ENCODE data around the gene ZC3H18.

The ZC3H18 gene

GRCh38 chr16:88584676-88585075 is 14.5 kb downstream of the ZC3H18 start:
- DNase-seq = no peak

- peak; percentile 69 for DNase-seq
Measured at GRCh38 chr16:88585269-88585668, 15.1 kb downstream of the ZC3H18 start.

GRCh38 chr16:88585927-88586581 is 15.9 kb downstream of the ZC3H18 start:
- DNase-seq = no peak

GRCh38 chr16:88588148-88588547 is 17.9 kb downstream of the ZC3H18 start:
- no peak for DNase-seq

- no peak for DNase-seq
Measured at GRCh38 chr16:88588754-88589153, 18.6 kb downstream of the ZC3H18 start.

GRCh38 chr16:88589441-88589840 is 19.2 kb downstream of the ZC3H18 start:
- no peak for DNase-seq

GRCh38 chr16:88591577-88592021 is 21.4 kb downstream of the ZC3H18 start:
- no peak for DNase-seq

- no peak for DNase-seq
Measured at GRCh38 chr16:88593061-88593460, 22.9 kb downstream of the ZC3H18 start.

- DNase-seq = no peak
Measured at GRCh38 chr16:88593489-88593888, 23.3 kb downstream of the ZC3H18 start.

GRCh38 chr16:88593910-88594309 is 23.7 kb downstream of the ZC3H18 start:
- no peak for DNase-seq

GRCh38 chr16:88595101-88595500 is 24.9 kb downstream of the ZC3H18 start:
- no peak for DNase-seq

GRCh38 chr16:88595921-88596320 is 25.7 kb downstream of the ZC3H18 start:
- no peak for DNase-seq

GRCh38 chr16:88596483-88596882 is 26.3 kb downstream of the ZC3H18 start:
- DNase-seq = no peak

GRCh38 chr16:88597856-88598491 is 27.8 kb downstream of the ZC3H18 start:
- no peak for DNase-seq

GRCh38 chr16:88599092-88599733 is 29.0 kb downstream of the ZC3H18 start:
- DNase-seq = no peak

- DNase-seq = no peak
Measured at GRCh38 chr16:88599825-88600538, 29.8 kb downstream of the ZC3H18 start.

- DNase-seq = no peak
Measured at GRCh38 chr16:88600539-88600896, 30.3 kb downstream of the ZC3H18 start.

GRCh38 chr16:88601313-88602036 is 31.3 kb downstream of the ZC3H18 start:
- DNase-seq = no peak

GRCh38 chr16:88602091-88602490 is 31.9 kb downstream of the ZC3H18 start:
- no peak for DNase-seq

GRCh38 chr16:88605186-88606147 is 35.3 kb downstream of the ZC3H18 start:
- DNase-seq = no peak

- no peak for DNase-seq
Measured at GRCh38 chr16:88606148-88606757, 36.0 kb downstream of the ZC3H18 start.

All from NCI-H2171 (cell line).